ENCODE measurements around the gene PPP3CA. TPM values are rescaled to one million over a fixed set of nuclear protein-coding genes. Genes with fewer than 3 reads are reported as not detected.

Gene PPP3CA
- polyA plus RNA-seq, 1 donor (not counting 4 experiments of a cell fraction or from before 2014, with no cell fraction given): 43.3 TPM

- H4K20me1 ChIP-seq (ENCODE audit: control insufficient read depth, extremely low read depth, insufficient read depth, low read length): peaks cover 11% of the 10 kb centered on the region
- H3K27ac ChIP-seq (ENCODE audit: control insufficient read depth, insufficient read depth, low read length): no peak overlapping the region
- H3K27me3 ChIP-seq (ENCODE audit: control insufficient read depth, extremely low read depth, insufficient read depth, low read length): no peaks in the 10 kb centered on the region
- peaks cover 2% of the 10 kb centered on the region for H3K9me1 ChIP-seq (ENCODE audit: control insufficient read depth, extremely low read depth, insufficient read depth, low read length)
- H3K4me2 ChIP-seq (ENCODE audit: control insufficient read depth, extremely low read depth, insufficient read depth, low read depth, low read length): no peak overlapping the region
- dilution Hi-C loops (cut with MboI; ENCODE audit: extremely low pct_ligation_motif_present, low sequenced_read_pairs): no loop called here
- no peaks in the 10 kb centered on the region for H3K9me3 ChIP-seq (ENCODE audit: control insufficient read depth, low read depth, low read length)
- DNase-seq (ENCODE audit: low read depth, low spot score): no peak
- no peak overlapping the region for H3K4me3 ChIP-seq (ENCODE audit: control insufficient read depth in 2 of 3, extremely low read depth in 1 of 3, insufficient read depth in 2 of 3, low read depth in 1 of 3, low read length in 3 of 3)
- FAIRE-seq: no peak
- H3K9ac ChIP-seq (ENCODE audit: control insufficient read depth, extremely low read depth, insufficient read depth, low read length): no peak overlapping the region
- H3K4me1 ChIP-seq (ENCODE audit: control insufficient read depth, extremely low read depth, insufficient read depth, low read length): no peaks in the 10 kb centered on the region
- no peaks in the 10 kb centered on the region for H3K36me3 ChIP-seq (ENCODE audit: control insufficient read depth in 2 of 2, extremely low read depth in 1 of 2, insufficient read depth in 2 of 2, low read length in 2 of 2)
- TF ChIP-seq EZH2 (IDR thresholded peaks at IDR 0.05; ENCODE audit: low read length): no peak
- TF ChIP-seq, protein P1, sequence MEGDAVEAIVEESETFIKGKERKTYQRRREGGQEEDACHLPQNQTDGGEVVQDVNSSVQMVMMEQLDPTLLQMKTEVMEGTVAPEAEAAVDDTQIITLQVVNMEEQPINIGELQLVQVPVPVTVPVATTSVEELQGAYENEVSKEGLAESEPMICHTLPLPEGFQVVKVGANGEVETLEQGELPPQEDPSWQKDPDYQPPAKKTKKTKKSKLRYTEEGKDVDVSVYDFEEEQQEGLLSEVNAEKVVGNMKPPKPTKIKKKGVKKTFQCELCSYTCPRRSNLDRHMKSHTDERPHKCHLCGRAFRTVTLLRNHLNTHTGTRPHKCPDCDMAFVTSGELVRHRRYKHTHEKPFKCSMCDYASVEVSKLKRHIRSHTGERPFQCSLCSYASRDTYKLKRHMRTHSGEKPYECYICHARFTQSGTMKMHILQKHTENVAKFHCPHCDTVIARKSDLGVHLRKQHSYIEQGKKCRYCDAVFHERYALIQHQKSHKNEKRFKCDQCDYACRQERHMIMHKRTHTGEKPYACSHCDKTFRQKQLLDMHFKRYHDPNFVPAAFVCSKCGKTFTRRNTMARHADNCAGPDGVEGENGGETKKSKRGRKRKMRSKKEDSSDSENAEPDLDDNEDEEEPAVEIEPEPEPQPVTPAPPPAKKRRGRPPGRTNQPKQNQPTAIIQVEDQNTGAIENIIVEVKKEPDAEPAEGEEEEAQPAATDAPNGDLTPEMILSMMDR (optimal IDR thresholded peaks at IDR 0.05 in 1 of 3, IDR thresholded peaks at IDR 0.05 in 1 of 3, conservative IDR thresholded peaks at IDR 0.05 in 1 of 3; ENCODE audit: extremely low read depth in 1 of 3, insufficient read depth in 2 of 3, low read length in 3 of 3): no peak
- peaks cover 88% of the 10 kb centered on the region for H3K79me2 ChIP-seq (ENCODE audit: control insufficient read depth, insufficient read depth, low read length)
- H2AFZ ChIP-seq (ENCODE audit: control insufficient read depth, low read length): no peak overlapping the region
Observed at GRCh38 chr4:101288365-101289145, 58.8 kb downstream of the PPP3CA start.

- H2AFZ ChIP-seq (ENCODE audit: control insufficient read depth, low read length): no peak overlapping the region
- no peaks in the 10 kb centered on the region for H3K9me3 ChIP-seq (ENCODE audit: control insufficient read depth, low read depth, low read length)
- H3K9ac ChIP-seq (ENCODE audit: control insufficient read depth, extremely low read depth, insufficient read depth, low read length): no peak overlapping the region
- no peaks in the 10 kb centered on the region for H3K4me1 ChIP-seq (ENCODE audit: control insufficient read depth, extremely low read depth, insufficient read depth, low read length)
- TF ChIP-seq, protein P1 (optimal IDR thresholded peaks at IDR 0.05 in 1 of 3, IDR thresholded peaks at IDR 0.05 in 1 of 3, conservative IDR thresholded peaks at IDR 0.05 in 1 of 3; ENCODE audit: extremely low read depth in 1 of 3, insufficient read depth in 2 of 3, low read length in 3 of 3): no peak
- no peak for TF ChIP-seq EZH2 (IDR thresholded peaks at IDR 0.05; ENCODE audit: low read length)
- H3K4me3 ChIP-seq (ENCODE audit: control insufficient read depth in 2 of 3, extremely low read depth in 1 of 3, insufficient read depth in 2 of 3, low read depth in 1 of 3, low read length in 3 of 3): no peak overlapping the region
- no peak overlapping the region for H3K4me2 ChIP-seq (ENCODE audit: control insufficient read depth, extremely low read depth, insufficient read depth, low read depth, low read length)
- H4K20me1 ChIP-seq (ENCODE audit: control insufficient read depth, extremely low read depth, insufficient read depth, low read length): peaks cover 8% of the 10 kb centered on the region
- no peak for FAIRE-seq
- H3K9me1 ChIP-seq (ENCODE audit: control insufficient read depth, extremely low read depth, insufficient read depth, low read length): peaks cover 2% of the 10 kb centered on the region
- H3K27ac ChIP-seq (ENCODE audit: control insufficient read depth, insufficient read depth, low read length): no peak overlapping the region
- dilution Hi-C loops (cut with MboI; ENCODE audit: extremely low pct_ligation_motif_present, low sequenced_read_pairs): no loop called here
- H3K27me3 ChIP-seq (ENCODE audit: control insufficient read depth, extremely low read depth, insufficient read depth, low read length): no peaks in the 10 kb centered on the region
- DNase-seq (ENCODE audit: low read depth, low spot score): no peak
- H3K36me3 ChIP-seq (ENCODE audit: control insufficient read depth in 2 of 2, extremely low read depth in 1 of 2, insufficient read depth in 2 of 2, low read length in 2 of 2): no peaks in the 10 kb centered on the region
- peaks cover 83% of the 10 kb centered on the region for H3K79me2 ChIP-seq (ENCODE audit: control insufficient read depth, insufficient read depth, low read length)
Observed at GRCh38 chr4:101287324-101287723, 60.0 kb downstream of the PPP3CA start.
